ENCODE results near the gene NRDC. TPM values are rescaled to one million over a fixed set of nuclear protein-coding genes. Genes with fewer than 3 reads are reported as not detected.

Gene NRDC
- polyA plus RNA-seq, 2 of the 4 experiments (the other 2 are of a cell fraction): 129 to 162 TPM

- ATAC-seq: no peak
These were observed 23.9 kb upstream of the NRDC start for GRCh38 chr1:51902456-51902855.

GRCh38 chr1:51901151-51901550 lies 22.6 kb upstream of the NRDC start:
- no peak overlapping the region for H3K4me2 ChIP-seq
- POLR2A ChIA-PET: interaction anchor here (0.5 kb wide), 1 partner anchor 22 kb away, joined by 3 read pairs; no protein-coding TSS in a partner anchor
- WGBS (ENCODE audit: missing lambda C conversion rate): 91% methylated on average over 4 of the region's 4 CpGs
- no peak overlapping the region for H3K27ac ChIP-seq
- no peak for FAIRE-seq
- no peak for TF ChIP-seq TFCP2L1 (CRISPR knock-in tag; IDR thresholded peaks at IDR 0.05)
- no peak for TF ChIP-seq FOSL2 (IDR thresholded peaks at IDR 0.05)
- TF ChIP-seq FOSL2 (CRISPR knock-in tag; IDR thresholded peaks at IDR 0.05): no peak
- TF ChIP-seq E2F6 (IDR thresholded peaks at IDR 0.05; ENCODE audit: borderline replicate concordance, low read depth): no peak
- no peak for TF ChIP-seq ZC3H11A (IDR thresholded peaks at IDR 0.05)
- TF ChIP-seq CBX2 (IDR thresholded peaks at IDR 0.05; ENCODE audit: borderline replicate concordance, low read depth): no peak
- TF ChIP-seq ATOH8 (CRISPR knock-in tag; IDR thresholded peaks at IDR 0.05; ENCODE audit: low read depth): no peak
- no peak for TF ChIP-seq ZFP36 (IDR thresholded peaks at IDR 0.05; ENCODE audit: borderline replicate concordance, partially characterized antibody)
- TF ChIP-seq HMGXB4 (CRISPR knock-in tag; IDR thresholded peaks at IDR 0.05; ENCODE audit: borderline replicate concordance): no peak
- TF ChIP-seq MAX (IDR thresholded peaks at IDR 0.05): no peak
- TF ChIP-seq RARB (CRISPR knock-in tag; IDR thresholded peaks at IDR 0.05): no peak
- no peak for TF ChIP-seq ZSCAN20 (CRISPR knock-in tag; IDR thresholded peaks at IDR 0.05)
- TF ChIP-seq CBX8 (IDR thresholded peaks at IDR 0.05): no peak
- TF ChIP-seq EHMT2 (IDR thresholded peaks at IDR 0.05; ENCODE audit: low read depth): no peak
- TF ChIP-seq BCL3 (IDR thresholded peaks at IDR 0.05): no peak
- TF ChIP-seq RFX5 (IDR thresholded peaks at IDR 0.05): no peak
- no peak for DNase-seq (ENCODE audit: low read depth in 1 of 2, low spot score in 1 of 2)
- no peak for ATAC-seq
- no peaks in the 10 kb centered on the region for H3K9me3 ChIP-seq
- CTCF ChIA-PET: no interaction called here
- no peak overlapping the region for H3K4me3 ChIP-seq
- peaks cover 30% of the 10 kb centered on the region for H3K4me1 ChIP-seq

More at GRCh38 chr1:51902456-51902855, 23.9 kb upstream of the NRDC start:
- Histone ChIP-seq H3K4me3 (no peak overlapping the region), H3K4me2 (no peak overlapping the region), H3K4me1 (peaks cover 28% of the 10 kb centered on the region), H3K9me3 (no peaks in the 10 kb centered on the region), H3K27ac (no peak overlapping the region)
- ChIA-PET POLR2A (no interaction called here), CTCF (interaction anchor here (1.3 to 1.5 kb wide), 2 partner anchors 23 to 99 kb away, joined by 3 read pairs; no protein-coding TSS in a partner anchor)
- FAIRE-seq (no peak), DNase-seq (ENCODE audit: low read depth in 1 of 2, low spot score in 1 of 2) (no peak)
- TF ChIP-seq FOXS1 (CRISPR knock-in tag; IDR thresholded peaks at IDR 0.05): no peak
- no peak for TF ChIP-seq CTCF (IDR thresholded peaks at IDR 0.05)
- WGBS (ENCODE audit: missing lambda C conversion rate): 84% methylated on average over 5 of the region's 5 CpGs

All from A549 (cell line).